HG02973 (cell line): Measurements from ENCODE around the gene CD200.
A peak's percentile ranks its signal among the peaks of the same experiment; 100 is the strongest.

Experiments used
- ATAC-seq: cut with Tn5 transposase; IDR thresholded peaks from one replicate; pipeline ENCODE4 v1.9.1; 2021; ENCODE audit warnings: moderate library complexity; ENCODE audit not compliant: unreplicated experiment

Gene CD200, protein sequence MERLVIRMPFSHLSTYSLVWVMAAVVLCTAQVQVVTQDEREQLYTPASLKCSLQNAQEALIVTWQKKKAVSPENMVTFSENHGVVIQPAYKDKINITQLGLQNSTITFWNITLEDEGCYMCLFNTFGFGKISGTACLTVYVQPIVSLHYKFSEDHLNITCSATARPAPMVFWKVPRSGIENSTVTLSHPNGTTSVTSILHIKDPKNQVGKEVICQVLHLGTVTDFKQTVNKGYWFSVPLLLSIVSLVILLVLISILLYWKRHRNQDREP

DNA sequence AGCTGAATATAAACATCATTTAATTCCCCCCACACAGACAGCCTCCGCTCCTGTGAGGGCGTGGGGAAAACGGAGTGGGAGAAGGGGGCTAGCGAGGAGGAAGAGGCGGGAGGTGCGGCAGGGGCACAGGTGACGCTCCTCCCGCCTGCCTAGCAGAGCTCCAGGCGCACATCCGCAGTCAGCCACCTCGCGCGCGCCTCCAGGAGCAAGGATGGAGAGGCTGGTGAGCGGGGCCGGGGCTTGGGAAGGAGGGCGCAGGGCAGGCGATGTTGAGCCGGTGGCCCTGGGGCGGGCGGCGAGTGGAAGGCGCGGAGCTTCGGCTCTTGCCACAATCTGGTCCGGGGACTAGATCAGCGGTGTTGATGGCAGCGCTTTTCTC, at the start of gene CD200:
Gene CD200, plus strand, starts transcription at position 155 of the 379 bp plus-strand sequence. Its CDS starts 57 bp downstream, at position 212.
- no peak for ATAC-seq

DNA sequence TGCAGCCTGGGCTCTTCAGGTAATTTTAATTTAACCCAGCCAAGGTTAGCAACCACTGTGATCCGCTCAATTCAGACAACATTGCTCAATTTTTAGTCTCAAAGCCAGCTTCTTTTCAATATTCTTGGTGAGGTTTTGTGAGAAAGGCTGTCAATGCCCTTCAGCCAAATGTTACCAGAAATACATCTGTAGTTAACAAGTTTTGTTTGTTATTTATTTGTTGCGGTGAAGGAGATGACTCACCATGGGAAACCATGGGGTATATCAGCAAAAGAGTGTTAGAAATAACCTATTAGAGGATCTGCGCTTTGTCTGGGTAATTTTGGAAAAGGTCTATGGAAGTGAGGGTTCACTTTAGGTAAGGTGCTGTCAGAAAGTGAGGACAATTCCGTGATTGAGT, 43.9 kb upstream of the CD200 start:
- ATAC-seq: no peak

DNA sequence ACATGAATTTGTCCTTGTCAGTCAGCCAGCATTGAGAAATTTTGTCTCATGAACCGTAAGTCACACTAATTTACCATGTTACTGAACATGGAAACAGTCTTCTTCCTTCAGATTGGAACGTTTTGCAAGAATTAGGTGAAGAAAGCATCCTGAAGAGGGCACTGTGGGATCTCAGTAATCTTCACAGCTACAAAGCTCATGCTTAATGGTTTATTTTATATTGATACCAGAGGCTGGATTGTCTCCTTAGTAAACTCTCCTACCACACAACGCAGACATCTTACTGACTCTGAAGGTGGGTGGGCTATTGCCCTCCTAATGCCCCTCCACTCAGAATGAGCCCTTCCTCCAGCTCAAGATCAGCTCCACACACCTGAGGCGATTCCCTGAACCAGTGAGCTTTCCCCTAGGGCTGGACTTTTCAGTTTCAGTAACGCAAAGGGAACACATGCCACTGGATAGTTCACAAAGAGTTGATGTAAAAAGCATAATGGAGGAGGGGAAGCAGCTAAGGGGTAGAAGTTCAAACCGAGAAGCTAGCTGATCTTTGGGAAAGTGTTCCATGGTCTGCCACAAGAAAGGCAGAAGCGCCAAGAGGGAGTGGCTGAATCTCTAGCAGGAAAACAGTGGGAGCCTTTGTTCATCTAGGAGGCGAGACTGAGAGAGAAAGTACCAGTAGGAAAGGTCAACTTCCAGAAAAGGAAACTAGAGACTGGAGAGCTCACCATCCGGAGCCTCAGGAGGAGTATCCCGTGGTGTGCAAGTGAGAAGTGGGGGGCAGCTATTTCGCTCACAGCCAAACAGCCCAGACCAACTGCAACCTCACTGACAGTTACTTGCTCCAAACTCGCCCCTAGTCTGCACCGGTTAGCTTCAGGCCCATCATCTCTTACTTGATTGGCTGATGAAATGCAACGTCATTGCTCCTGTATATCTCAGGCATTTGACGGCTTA, 39.3 kb upstream of the CD200 start, which contains the start of gene SLC9C1:
Gene SLC9C1, minus strand, starts transcription at position 849 of the 954 bp plus-strand sequence. CDS start 7,425 bp downstream, outside the sequence.
- ATAC-seq: peak; percentile 67

DNA sequence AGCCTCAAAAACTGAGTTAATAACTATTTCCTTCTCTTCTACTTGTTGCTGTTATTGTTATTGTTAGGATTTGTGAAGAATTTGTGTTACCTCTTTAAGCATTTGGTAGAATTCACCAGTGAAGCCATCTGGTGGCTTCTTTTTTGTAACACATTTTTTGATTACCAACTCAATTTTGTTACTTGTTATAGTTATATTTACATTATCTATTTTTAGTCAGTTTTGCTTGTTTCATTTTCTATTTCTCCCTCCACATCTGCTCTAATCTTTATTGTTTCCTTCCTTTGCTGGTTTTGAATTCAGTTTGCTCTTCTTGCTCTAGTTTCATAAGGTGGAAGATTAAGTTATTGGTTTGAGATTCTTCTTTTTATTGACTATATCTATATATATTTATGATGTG, 35.2 kb upstream of the CD200 start:
- ATAC-seq: no peak

DNA sequence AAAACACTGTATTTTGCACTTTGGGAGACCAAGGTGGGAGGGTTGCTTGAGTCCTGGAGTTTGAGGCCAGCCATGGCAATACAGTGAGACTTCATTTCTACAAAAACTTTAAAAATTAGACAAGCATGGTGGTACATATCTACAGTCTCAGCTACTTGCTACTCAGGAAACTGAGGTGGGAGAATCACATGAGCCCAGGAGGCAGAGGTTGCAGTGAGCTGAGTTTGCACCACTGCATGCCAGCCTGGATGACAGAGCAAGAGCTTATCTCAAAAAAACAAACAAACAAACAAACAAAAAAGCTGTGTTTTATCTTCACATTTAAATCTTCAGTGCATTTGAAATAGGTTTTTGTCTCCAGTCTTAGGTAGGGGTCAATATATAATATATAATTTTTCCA, 34.2 kb upstream of the CD200 start:
- no peak for ATAC-seq

DNA sequence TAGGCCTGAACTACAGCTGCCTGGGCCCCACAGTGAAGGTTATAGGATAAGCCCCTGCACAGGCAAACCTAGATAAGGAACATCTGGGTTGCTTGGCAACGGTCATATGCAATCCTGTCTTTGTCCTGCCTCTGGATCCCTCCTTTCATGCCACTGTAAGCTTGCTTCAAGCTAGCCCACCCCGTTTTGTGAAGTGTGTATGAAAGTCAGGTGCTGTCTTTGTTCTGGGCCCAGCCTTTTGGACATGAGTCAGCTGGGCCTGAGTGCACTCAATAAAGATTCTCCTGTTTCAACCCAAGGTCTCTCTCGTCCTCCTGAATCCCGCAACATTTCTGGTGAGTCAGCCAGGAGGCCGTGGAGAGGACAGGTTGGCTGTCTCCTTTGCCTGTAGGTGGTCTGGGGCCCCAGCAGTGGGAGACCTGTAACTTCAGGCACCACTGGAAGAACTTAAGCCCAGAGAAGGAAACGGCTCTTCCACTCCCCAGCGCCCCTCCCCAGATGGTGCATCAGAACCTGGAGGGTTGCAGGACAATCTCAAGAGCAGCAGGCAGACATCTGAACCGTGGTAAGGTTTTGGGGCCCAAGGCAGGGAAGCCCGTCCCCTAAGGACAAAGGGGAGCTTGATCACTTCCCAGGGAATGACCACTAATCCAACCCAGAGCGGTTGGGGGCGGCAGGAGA, 30.7 kb upstream of the CD200 start:
- no peak for ATAC-seq

DNA sequence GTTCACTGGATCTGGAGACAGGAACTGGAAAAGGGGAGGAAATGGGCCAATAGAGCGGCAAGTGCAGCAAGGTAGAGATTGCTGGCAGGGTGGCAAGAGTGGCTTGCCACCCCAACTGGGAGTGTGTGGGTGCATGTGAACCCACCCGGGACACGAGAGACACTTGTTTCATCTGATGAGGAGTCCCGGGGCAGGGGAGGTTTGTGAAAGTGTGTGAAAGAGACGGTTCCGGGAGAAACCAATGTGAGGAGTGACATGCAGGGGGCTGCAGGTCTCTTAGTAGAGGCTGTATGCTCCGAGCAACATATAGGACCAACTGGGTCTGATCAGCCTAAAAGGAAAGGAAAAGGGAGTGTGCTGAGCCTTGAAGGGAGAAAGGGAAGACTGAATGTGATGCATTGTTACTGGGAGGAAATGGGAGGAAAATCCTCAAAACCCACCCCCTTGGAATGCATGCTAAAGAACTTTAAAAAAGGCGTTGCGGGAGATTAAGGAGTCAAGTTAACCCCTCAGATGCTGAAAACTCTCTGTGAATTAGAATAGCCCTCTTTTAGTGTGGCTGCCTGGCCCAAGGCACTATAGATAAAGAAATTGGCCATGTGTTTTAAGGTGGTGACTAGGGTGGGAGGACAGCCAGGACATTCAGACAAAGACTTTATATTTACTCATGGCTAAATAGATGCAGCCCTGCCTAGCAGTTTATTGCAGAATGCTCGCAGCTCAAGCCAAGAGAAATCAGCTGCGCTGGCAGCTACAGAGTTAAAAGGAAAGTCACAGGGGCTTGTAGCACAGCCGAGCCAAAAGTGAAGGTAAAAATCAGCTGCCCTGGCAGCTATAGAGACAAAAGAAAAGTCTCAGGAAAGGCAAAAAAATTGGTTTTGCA, 29.8 kb upstream of the CD200 start:
- ATAC-seq: no peak

DNA sequence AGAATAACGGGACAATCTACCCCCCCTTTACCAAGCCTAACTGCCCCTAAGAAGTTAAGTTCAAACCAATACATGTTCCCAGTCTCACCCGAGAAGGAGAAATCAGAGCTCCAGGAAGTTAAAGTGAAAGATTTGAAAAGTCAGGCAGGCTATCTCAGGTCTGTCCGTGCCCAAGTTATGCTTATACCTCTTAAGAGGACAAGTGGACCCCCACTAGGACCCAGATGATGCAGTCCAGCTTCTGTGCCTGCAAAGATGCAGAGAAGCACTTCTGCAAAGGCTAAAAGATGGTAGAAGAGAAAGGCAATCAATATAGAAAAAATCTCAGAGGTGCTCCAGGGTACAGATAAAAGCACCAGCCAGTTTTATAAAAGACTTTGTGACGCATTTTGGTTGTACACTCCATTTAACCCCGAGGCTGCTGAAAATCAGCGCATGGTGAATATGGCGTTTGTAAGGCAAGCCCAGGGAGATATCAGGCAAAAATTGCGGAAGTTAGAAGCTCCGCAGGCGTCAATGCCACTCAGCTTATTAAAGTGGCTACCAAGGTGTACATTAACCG, 29.1 kb upstream of the CD200 start:
- no peak for ATAC-seq

DNA sequence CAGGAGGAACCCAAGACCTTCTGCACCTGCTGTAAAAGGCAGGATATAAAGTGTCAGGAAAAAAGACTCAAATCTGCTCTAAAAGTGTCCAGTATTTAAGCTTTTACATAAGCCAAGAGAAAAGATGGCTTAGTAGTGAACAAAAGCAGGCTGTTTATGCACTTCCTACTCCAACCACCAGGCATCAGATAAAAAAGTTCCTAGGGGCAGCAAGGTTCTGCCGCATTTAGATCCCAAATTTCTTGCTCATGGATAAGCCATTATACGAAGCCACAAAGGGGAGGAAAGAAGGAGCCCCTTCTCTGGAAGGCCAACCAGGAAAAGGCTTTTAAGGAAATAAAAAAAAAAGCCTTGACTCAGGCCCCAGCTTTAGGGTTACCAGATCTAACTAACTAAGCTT, 28.3 kb upstream of the CD200 start:
- ATAC-seq: no peak

DNA sequence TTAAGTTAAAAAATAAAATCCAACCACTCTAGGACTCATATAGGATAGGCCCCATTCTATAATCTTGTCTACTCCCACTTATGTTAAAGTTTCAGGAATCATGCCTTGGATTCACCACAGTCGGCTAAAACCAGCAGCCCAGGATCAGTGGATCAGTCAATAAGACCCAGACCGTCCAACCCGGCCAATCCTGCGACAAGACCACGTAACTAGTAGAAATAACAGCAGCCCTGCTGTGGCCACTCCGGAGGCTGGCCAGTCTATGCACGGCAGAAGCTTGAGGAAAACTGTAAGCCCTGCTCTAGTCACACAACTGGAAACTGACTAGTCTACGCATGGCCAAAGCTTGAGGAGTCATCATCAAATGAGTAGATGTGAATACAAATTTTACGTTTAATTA, 26.1 kb upstream of the CD200 start:
- ATAC-seq: no peak

DNA sequence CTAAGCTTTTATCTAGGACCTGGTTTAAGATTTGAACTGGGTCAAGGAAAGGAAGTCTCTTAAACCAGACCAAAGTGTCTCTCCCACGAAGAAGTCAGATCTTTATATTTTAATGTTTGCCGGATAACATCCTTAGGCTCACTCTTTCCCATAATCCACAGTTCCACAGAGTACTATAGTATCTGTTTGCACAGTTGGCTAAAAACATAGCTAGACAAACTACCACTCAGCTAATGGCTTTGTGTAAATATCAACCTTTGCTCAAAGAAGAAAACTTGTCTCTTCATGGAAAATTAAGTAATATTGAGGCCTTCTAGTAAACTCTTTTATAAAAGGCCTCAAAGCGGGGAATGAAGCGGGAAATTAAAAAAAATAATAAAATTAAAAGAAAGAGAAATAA, 25.4 kb upstream of the CD200 start:
- ATAC-seq: no peak

DNA sequence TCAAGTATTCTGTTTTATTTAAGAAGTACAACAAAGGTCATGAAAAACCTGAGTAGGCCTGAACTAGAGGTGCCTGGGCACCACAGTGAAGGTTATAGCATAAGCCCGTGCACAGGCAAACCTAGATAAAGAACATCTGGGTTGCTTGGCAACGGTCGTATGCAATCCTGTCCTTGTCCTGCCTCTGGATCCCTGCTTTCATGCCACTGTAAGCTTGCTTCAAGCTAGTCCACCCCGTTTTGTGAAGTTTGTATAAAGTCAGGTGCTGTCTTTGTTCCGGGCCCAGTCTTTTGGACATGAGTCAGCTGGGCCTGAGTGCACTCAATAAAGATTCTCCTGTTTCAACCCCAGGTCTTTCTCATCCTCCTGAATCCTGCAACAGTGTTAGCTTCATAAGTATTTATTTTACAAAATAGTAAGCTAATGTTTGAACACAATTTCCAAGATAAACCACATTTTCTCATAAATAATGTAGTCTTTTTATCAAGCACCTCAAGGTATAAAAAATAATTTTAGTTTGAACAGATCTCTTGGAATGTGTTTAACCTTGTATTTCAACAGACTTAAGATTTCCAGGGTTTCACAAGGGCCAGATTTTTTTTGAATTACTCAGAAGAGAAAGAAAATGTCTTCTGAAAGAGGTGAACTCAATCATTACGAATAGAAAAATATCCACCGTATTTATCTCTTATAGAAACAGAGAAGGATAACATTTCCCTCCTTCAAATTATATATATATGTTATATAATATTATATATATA, 24.6 kb upstream of the CD200 start:
- no peak for ATAC-seq

DNA sequence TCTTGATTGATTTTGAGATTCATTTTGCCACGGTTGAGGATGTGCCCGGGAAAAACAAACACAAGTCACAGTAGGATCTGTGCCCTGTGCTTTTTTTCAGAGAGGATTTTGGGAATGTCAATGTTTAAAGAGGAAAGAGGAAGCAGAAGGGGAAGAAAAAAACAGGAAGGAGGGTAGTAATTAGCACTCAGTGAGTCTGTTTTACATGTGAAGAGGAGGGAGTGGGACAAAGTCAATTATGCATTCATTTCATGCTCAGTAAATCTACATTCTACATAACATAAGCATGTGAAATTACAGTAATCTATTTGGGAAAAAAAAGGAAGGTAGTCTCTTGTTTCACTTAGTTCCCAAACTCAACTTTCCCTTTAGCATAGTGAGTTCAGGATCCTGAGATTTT, 18.3 kb upstream of the CD200 start:
- no peak for ATAC-seq

DNA sequence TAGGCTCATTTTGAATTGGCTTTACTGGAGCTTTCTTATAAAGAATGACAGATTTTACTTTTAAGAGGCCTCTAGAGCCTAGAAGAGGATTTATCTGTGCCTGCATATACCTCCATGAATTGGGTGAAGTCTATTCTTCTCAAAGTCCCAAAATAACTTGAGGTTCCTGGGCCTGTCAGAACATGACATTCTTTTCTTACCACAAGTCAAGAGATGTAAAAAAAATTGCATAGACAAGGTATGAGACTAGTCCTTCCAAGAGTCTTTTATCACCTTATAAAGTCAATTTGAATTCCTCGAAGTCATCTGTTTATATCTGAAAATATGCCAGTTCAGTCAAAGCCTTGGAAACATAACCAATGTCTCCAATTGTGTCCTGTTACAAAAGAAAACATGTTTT, 17.2 kb upstream of the CD200 start:
- ATAC-seq: no peak

DNA sequence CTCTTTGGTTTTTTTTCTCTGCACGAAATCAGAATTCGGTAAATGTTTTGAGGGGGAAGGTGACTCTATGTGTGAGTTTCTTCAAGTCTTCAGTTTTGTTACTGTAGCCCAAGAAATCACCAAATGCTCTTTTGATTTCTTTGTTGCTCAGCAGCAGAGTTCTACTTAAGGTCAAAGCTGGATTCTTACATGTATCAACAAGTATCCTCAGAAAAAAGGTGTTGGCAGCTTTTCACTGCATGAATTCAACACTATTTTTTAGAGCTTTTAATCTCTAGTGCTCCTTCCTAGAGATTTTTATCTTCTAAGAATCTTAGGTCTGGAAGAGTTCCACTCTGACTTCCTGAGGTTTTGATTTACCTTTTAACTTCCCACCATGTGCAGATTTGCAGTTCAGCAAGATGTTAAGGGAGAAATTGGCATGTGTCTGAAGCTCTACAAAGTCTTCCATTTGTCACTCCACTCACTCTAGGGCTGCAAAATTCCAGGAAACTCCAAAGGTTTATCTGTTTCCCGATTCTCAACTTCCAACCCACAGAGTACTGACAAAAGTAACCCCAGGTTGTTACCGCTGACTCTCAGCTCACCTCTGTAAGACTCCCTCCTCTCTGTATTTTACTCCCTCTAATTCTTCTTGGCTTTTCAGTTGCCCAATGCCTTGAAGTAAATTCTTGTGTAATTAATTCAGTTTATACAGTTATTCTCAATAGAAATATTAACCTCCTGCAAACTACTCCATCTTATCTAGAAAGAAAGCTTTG, 13.3 kb upstream of the CD200 start:
- no peak for ATAC-seq

DNA sequence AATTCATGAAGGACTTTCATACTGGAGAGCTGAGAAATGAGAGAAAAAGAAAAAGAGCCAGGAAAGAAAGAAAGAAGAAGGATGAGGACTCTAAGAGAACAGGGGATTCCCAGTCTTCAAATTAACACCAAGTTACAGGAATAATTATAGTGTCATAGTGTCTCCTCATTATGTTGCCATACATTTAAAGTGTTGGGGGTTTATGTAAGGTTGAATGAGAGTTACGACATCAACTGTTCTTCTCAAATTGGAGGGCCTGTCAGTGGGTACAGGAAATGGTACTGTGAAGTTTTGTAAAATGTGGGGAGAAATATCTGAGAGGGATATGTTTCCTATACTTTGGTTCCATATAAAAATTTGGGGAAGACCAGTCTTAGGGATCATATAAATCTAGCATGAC, 12.3 kb upstream of the CD200 start:
- ATAC-seq: no peak

DNA sequence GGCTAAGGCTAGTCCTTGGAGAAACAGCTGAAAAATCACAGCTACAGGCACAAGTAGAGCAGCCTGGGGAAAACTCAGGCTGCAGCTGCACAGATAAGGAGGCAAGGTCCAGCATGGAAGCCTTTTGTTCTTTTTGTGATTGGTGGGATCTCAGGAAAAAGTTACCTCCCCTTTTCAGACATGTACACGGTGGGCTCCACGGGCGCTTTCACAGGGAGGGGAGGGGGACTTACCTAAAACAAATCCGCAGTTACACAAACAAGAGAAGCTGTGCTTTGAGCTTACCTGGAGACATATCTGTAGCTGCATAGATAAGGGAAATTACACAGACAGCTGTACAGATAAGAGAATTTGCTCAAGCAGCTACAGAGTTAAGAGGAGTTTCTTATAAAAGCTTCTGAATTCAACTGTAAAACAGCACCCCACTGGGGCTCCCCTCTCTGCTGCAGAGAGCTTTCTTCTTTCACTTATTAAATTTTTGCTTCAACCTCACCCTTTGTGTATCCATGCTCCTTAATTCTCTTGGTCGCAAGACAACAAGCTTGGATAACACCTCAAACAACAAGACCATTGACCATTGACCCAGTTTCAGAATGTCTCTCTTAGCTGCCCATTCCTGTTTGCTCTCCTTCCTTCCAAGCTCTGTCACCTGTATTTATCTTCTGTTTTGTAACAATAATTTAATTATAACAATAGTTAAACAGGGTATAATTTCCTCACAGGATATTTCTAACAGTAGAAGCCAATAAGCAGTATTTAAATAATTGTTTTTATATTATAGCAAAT, 10.9 kb upstream of the CD200 start:
- ATAC-seq: no peak

DNA sequence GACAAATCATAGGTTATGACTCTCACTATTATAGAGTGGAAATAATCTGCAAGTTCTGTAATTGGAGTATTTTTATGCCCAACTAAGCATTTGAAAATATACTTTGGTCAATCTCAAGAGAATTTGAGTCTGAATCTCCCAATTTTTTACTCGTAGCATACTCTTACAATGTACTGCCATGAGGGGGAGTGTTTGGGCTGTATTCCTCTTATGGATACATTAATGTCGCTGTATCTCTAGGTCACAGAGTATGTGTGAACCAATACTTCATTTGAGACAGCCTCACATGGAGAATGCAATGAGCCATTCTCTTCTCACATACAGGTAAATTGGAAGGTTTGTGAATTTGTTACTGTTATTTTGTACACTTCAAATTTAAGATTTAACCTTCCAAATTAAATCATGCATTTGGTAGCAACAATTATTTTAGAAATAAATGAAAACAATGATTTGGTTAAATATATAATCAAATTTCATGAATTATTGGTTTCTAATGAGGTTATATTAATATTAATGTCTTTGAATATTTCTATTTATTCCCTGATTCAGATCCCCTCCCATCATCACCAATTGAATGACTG, 5.5 kb upstream of the CD200 start:
- peak; percentile 95 for ATAC-seq
